ENCODE data around the gene FXYD3. TPM values are rescaled to one million over a fixed set of nuclear protein-coding genes. Genes with fewer than 3 reads are reported as not detected.
A peak's percentile ranks its signal among the peaks of the same experiment; 100 is the strongest.

FXYD3 gene
- polyA plus RNA-seq, 1 of the 3 experiments (the other 2 are of a cell fraction) = not detected

GRCh38 chr19:35143818-35144217, 28.2 kb downstream of the FXYD3 start:
- WGBS (ENCODE audit: low lambda C conversion rate) = 4% methylated on average over 3 of the region's 3 CpGs
- Histone ChIP-seq H3K4me2 (peak overlapping the region; percentile 66; the same call in 1 of the 2 replicates), H3K9me3 (no peaks in the 10 kb centered on the region), H3K9me2 (no peaks in the 10 kb centered on the region), H3K4me3 (ENCODE audit: low read depth in 2 of 2, low read length in 1 of 2) (no peak overlapping the region), H3K4me1 (ENCODE audit: control insufficient read depth in 1 of 2, insufficient read depth in 2 of 2, low read depth in 1 of 2, low read length in 1 of 2) (peaks cover 0 to 25% of the 10 kb centered on the region in 2 experiments; a peak in 2 of 4 replicates), H3K36me3 (replicated peaks in 1 of 2; ENCODE audit: control insufficient read depth in 1 of 2, insufficient read depth in 2 of 2, low read length in 1 of 2) (no peaks in the 10 kb centered on the region), H3K9ac (no peak overlapping the region), H3K27me3 (ENCODE audit: insufficient read depth) (peaks cover 27% of the 10 kb centered on the region; the same call in 1 of the 2 replicates), H2AFZ (ENCODE audit: low read depth) (no peak overlapping the region), H3K27ac (ENCODE audit: low read depth in 2 of 2, low read length in 1 of 2) (no peak overlapping the region), H3F3A (replicated peaks; ENCODE audit: insufficient read depth) (peaks cover 6% of the 10 kb centered on the region), H3K79me2 (ENCODE audit: insufficient read depth) (no peaks in the 10 kb centered on the region), H4K20me1 (ENCODE audit: insufficient read depth) (no peaks in the 10 kb centered on the region)
- ChIA-PET POLR2A (interaction anchor here (0.8 kb wide), 1 partner anchor 88 kb away, joined by 3 read pairs; no protein-coding TSS in a partner anchor), CTCF (interaction anchor here (0.7 to 5.1 kb wide), 12 partner anchors 9 to 161 kb away, joined by 3 to 59 read pairs (median 4); partner anchors contain the start of gene FXYD5)
- TF ChIP-seq FOXJ3 (CRISPR knock-in tag; IDR thresholded peaks at IDR 0.05) (no peak), ELF1 (IDR thresholded peaks at IDR 0.05) (no peak), NFIC (IDR thresholded peaks at IDR 0.05; ENCODE audit: borderline replicate concordance) (no peak), TEAD4 (IDR thresholded peaks at IDR 0.05; ENCODE audit: borderline replicate concordance, insufficient read depth) (no peak), TCF12 (IDR thresholded peaks at IDR 0.05) (no peak), POLR2AphosphoS5 (IDR thresholded peaks at IDR 0.05; ENCODE audit: low read depth, low read length) (no peak), NRF1 (IDR thresholded peaks at IDR 0.05; ENCODE audit: low read depth, low read length) (no peak), MXI1 (IDR thresholded peaks at IDR 0.05; ENCODE audit: low read depth, low read length) (no peak), EZH2phosphoT487 (IDR thresholded peaks at IDR 0.05; ENCODE audit: borderline replicate concordance, low read depth) (no peak), GATA2 (CRISPR knock-in tag; IDR thresholded peaks at IDR 0.05) (no peak), REST (IDR thresholded peaks at IDR 0.05; ENCODE audit: low read depth, low read length) (no peak), CHD2 (IDR thresholded peaks at IDR 0.05; ENCODE audit: low read length, partially characterized antibody) (no peak), RFX5 (IDR thresholded peaks at IDR 0.05; ENCODE audit: low read length) (no peak), RXRA (IDR thresholded peaks at IDR 0.05; ENCODE audit: borderline replicate concordance, low read depth) (no peak)
- TF ChIP-seq, protein P1, sequence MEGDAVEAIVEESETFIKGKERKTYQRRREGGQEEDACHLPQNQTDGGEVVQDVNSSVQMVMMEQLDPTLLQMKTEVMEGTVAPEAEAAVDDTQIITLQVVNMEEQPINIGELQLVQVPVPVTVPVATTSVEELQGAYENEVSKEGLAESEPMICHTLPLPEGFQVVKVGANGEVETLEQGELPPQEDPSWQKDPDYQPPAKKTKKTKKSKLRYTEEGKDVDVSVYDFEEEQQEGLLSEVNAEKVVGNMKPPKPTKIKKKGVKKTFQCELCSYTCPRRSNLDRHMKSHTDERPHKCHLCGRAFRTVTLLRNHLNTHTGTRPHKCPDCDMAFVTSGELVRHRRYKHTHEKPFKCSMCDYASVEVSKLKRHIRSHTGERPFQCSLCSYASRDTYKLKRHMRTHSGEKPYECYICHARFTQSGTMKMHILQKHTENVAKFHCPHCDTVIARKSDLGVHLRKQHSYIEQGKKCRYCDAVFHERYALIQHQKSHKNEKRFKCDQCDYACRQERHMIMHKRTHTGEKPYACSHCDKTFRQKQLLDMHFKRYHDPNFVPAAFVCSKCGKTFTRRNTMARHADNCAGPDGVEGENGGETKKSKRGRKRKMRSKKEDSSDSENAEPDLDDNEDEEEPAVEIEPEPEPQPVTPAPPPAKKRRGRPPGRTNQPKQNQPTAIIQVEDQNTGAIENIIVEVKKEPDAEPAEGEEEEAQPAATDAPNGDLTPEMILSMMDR (IDR thresholded peaks at IDR 0.05) = no peak
- DNase-seq = no peak

Data from SK-N-SH (cell line).